GM23338 (cell line): ENCODE results near the gene RCAN1. TPM values are rescaled to one million over a fixed set of nuclear protein-coding genes. Genes with fewer than 3 reads are reported as not detected.

ENCODE experiments used
- ATAC-seq: fragments of 200-7000 bp; cut with Tn5 transposase; 3 replicates; pipeline ENCODE4 v1.9.1; 2020
- DNase-seq: peaks from one replicate; pipeline ENCODE4 v3.0.0-alpha.2; 2015; ENCODE audit warnings: low spot score
- H2AFZ ChIP-seq: fragments of 200-600 bp; sonication (generic); 2 replicates; pipeline ENCODE4 v1.8.0; 2016; ENCODE audit warnings: antibody characterized with exemption, mild to moderate bottlenecking, moderate library complexity
- H3F3A ChIP-seq: fragments of 200-600 bp; sonication (generic); replicated peaks from 2 replicates; pipeline ENCODE4 v1.8.0; 2017; ENCODE audit warnings: antibody characterized with exemption, mixed run types, low read depth
- H3K27ac ChIP-seq: fragments of 200-600 bp; sonication (generic); 2 replicates; pipeline ENCODE4 v1.6.1; 2016; ENCODE audit warnings: low read depth
- H3K27me3 ChIP-seq: fragments of 200-600 bp; sonication (generic); 2 replicates; pipeline ENCODE4 v1.8.0; 2016; ENCODE audit warnings: mild to moderate bottlenecking, mixed run types, moderate library complexity; ENCODE audit not compliant: insufficient read depth
- H3K36me3 ChIP-seq: fragments of 200-600 bp; sonication (generic); 2 replicates; pipeline ENCODE4 v1.8.0; 2016; ENCODE audit warnings: mild to moderate bottlenecking; ENCODE audit not compliant: insufficient read depth
- H3K4me1 ChIP-seq: fragments of 200-600 bp; sonication (generic); 2 replicates; pipeline ENCODE4 v1.8.0; 2016; ENCODE audit warnings: mild to moderate bottlenecking, moderate library complexity; ENCODE audit not compliant: insufficient read depth
- H3K4me2 ChIP-seq: fragments of 200-600 bp; sonication (generic); 2 replicates; pipeline ENCODE4 v1.7.1; 2017; ENCODE audit warnings: mixed run types
- H3K4me3 ChIP-seq: fragments of 200-600 bp; sonication (generic); 2 replicates; pipeline ENCODE4 v1.6.1; 2016; ENCODE audit warnings: mixed run types
- H3K79me2 ChIP-seq: fragments of 200-600 bp; sonication (generic); replicated peaks from 2 replicates; pipeline ENCODE4 v1.8.0; 2017; ENCODE audit warnings: mild to moderate bottlenecking; ENCODE audit not compliant: insufficient read depth
- H3K9me2 ChIP-seq: fragments of 200-600 bp; sonication (generic); 2 replicates; pipeline ENCODE4 v1.8.0; 2017; ENCODE audit not compliant: insufficient read depth
- H4K20me1 ChIP-seq: fragments of 200-600 bp; sonication (generic); replicated peaks from 2 replicates; pipeline ENCODE4 v1.8.0; 2017; ENCODE audit warnings: mild to moderate bottlenecking; ENCODE audit not compliant: insufficient read depth
- H3K27ac Mint-ChIP-seq: 2 replicates; pipeline ENCODE4 v1.8.0; 2020; ENCODE audit warnings: inconsistent platforms, mild to moderate bottlenecking, moderate library complexity, mixed read lengths
- H3K27me3 Mint-ChIP-seq: 3 replicates; pipeline ENCODE4 v1.8.0; 2022; ENCODE audit warnings: low read depth, mild to moderate bottlenecking, moderate library complexity, mixed read lengths, inconsistent platforms; ENCODE audit not compliant: insufficient read depth, poor library complexity
- H3K36me3 Mint-ChIP-seq: 3 replicates; pipeline ENCODE4 v1.8.0; 2021; ENCODE audit warnings: low read depth, mild to moderate bottlenecking, inconsistent platforms, moderate library complexity, mixed read lengths
- H3K4me1 Mint-ChIP-seq: 3 replicates; pipeline ENCODE4 v1.8.0; 2020; ENCODE audit warnings: mild to moderate bottlenecking, inconsistent platforms, mixed read lengths
- H3K4me3 Mint-ChIP-seq: 3 replicates; pipeline ENCODE4 v1.8.0; 2021; ENCODE audit warnings: moderate library complexity, mild to moderate bottlenecking, inconsistent platforms, mixed read lengths
- H3K9me3 Mint-ChIP-seq: 3 replicates; pipeline ENCODE4 v1.8.0; 2020; ENCODE audit warnings: moderate library complexity, mild to moderate bottlenecking, inconsistent platforms, mixed read lengths
- CREB1 ChIP-seq: fragments of 250-450 bp; sonication (Bioruptor Pico); IDR thresholded peaks from 2 replicates; pipeline ENCODE4 v1.5.0; 2020; ENCODE audit warnings: low read depth, mild to moderate bottlenecking, moderate library complexity
- EZH2 ChIP-seq: fragments of 200-600 bp; sonication (generic); IDR thresholded peaks from one replicate; pipeline ENCODE4 v1.8.0; 2017; ENCODE audit warnings: antibody characterized with exemption, mild to moderate bottlenecking, low read depth; ENCODE audit not compliant: unreplicated experiment
- JUNB ChIP-seq: IDR thresholded peaks from one replicate; pipeline ENCODE4 v1.6.1; 2016; ENCODE audit warnings: antibody characterized with exemption; ENCODE audit not compliant: unreplicated experiment
- ZNF114 ChIP-seq: fragments of 250-450 bp; sonication (Bioruptor Pico); IDR thresholded peaks from 2 replicates; pipeline ENCODE4 v1.5.0; 2020; ENCODE audit warnings: mild to moderate bottlenecking, moderate library complexity
- ZNF331 ChIP-seq: fragments of 250-450 bp; sonication (Bioruptor Pico); IDR thresholded peaks from 2 replicates; pipeline ENCODE4 v1.5.0; 2020; ENCODE audit warnings: low read depth, mild to moderate bottlenecking, moderate library complexity
- polyA plus RNA-seq: library from polyadenylated mRNA; unstranded; fragments of >200 nt; fragmentation: Nextera tagmentation; extraction: Ambion mirVana; gene quantifications from 2 replicates; pipeline ENCODE4 v1.2.1, GENCODE V29; 2016
- total RNA-seq: library from RNA; depleted of rRNA; stranded (reverse); fragments of >200 nt; shearing (Covaris generic); gene quantifications from 2 replicates; pipeline ENCODE4 v1.2.3, GENCODE V29; 2014
- TF ChIP-seq, protein P1 (sequence below), 2 experiments: fragments of 200-600 bp in 1 of 2; sonication (generic) in 1 of 2; conservative IDR thresholded peaks; 2 replicates each; pipeline versions ENCODE4 v1.5.1 to v1.6.1; 2016 to 2017; ENCODE audit warnings: antibody characterized with exemption in 2 of 2, low read depth in 2 of 2, mild to moderate bottlenecking in 2 of 2, moderate library complexity in 1 of 2
- TF ChIP-seq, protein P2 (sequence below): IDR thresholded peaks from one replicate; pipeline ENCODE4 v1.6.1; 2018; ENCODE audit warnings: antibody characterized with exemption; ENCODE audit not compliant: unreplicated experiment
- TF ChIP-seq, protein P3 (sequence below): IDR thresholded peaks from 2 replicates; pipeline ENCODE4 v1.6.1; 2016; ENCODE audit warnings: antibody characterized with exemption

The RCAN1 gene
- total and polyA plus RNA-seq, 2 experiments from 2014 or later: 3.7 to 5.2 TPM

DNA sequence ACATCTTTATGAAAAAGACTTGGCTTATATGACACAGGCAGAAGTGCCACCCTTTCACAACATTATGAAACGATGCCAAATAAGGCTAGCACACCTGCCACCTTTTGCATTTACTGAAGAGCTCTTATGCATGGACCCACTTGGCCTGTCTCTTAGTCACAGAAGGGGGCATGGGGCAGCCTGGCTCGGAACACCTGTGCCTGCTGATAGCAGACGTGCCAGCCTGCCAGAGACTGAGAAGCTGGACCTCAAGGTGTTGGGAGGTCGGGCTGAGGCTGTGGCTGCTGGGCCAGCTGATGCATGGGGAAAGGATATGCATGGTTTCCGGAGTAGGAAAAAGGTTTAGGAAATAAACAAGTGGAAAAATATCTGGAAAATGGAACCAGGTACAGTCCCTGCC, 21.5 kb downstream of the RCAN1 start:
- no peak for TF ChIP-seq ZNF331 (CRISPR knock-in tag)
- TF ChIP-seq, protein P1, sequence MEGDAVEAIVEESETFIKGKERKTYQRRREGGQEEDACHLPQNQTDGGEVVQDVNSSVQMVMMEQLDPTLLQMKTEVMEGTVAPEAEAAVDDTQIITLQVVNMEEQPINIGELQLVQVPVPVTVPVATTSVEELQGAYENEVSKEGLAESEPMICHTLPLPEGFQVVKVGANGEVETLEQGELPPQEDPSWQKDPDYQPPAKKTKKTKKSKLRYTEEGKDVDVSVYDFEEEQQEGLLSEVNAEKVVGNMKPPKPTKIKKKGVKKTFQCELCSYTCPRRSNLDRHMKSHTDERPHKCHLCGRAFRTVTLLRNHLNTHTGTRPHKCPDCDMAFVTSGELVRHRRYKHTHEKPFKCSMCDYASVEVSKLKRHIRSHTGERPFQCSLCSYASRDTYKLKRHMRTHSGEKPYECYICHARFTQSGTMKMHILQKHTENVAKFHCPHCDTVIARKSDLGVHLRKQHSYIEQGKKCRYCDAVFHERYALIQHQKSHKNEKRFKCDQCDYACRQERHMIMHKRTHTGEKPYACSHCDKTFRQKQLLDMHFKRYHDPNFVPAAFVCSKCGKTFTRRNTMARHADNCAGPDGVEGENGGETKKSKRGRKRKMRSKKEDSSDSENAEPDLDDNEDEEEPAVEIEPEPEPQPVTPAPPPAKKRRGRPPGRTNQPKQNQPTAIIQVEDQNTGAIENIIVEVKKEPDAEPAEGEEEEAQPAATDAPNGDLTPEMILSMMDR (conservative IDR thresholded peaks at IDR 0.05; ENCODE audit: low read depth in 2 of 2): no peak
- no peak for DNase-seq
- ATAC-seq: no peak
- Mint-ChIP-seq H3K27ac (no peak overlapping the region), H3K9me3 (no peaks in the 10 kb centered on the region), H3K4me1 (peaks cover 8% of the 10 kb centered on the region; the same call in 1 of the 3 replicates), H3K36me3 (no peaks in the 10 kb centered on the region), H3K4me3 (no peak overlapping the region), H3K27me3 (peaks cover 2% of the 10 kb centered on the region)
- no peaks in the 10 kb centered on the region for H3F3A ChIP-seq
- peaks cover 3% of the 10 kb centered on the region; the same call in 1 of the 2 replicates for H3K4me1 ChIP-seq
- H4K20me1 ChIP-seq: no peaks in the 10 kb centered on the region
- peaks cover 2% of the 10 kb centered on the region; the same call in 1 of the 2 replicates for H3K9me2 ChIP-seq
- H2AFZ ChIP-seq: no peak overlapping the region
- H3K27me3 ChIP-seq: no peaks in the 10 kb centered on the region
- no peak overlapping the region for H3K4me3 ChIP-seq
- H3K79me2 ChIP-seq: no peaks in the 10 kb centered on the region
- no peak overlapping the region for H3K27ac ChIP-seq
- no peak overlapping the region for H3K4me2 ChIP-seq
- H3K36me3 ChIP-seq: no peaks in the 10 kb centered on the region

DNA sequence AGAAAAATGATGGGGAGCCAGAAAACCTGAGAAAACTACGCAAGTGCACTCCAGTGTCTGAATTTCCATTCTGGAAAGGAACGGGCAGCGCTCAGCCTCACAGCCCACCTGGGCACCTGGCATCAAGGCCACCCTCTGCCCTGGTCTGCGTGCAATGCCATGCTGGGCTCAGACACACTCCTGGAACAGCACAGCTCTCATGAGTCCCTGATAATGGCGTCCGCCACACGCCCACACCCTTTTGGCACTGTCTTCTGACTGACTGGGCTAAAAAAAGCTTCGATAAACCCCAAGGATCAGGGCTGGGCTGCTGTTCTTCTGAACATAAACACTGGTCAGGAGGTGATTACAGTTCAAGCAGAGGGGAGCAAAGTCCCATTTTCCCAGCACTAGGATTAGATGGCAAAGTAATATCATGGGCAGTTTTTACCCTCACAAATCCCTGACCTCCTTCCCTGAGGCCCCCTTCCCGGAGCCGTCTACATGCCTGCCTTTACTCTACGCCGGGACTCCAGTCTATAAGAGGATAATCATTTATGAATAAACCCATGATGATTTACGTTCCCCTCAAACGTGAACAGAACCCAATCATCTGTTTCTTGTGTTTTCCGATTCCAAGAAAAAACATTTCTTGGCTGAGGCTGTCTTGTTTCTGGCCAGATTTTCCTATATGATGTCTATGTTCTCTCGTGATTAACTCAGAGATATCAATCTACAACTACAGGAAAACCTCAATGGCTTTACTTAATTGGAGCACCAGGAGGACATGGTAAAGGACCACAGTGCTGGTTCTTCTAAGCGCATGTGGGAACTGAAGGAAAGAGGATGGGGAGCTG, 22.6 kb downstream of the RCAN1 start:
- Histone ChIP-seq H3K4me3 (no peak overlapping the region), H3K36me3 (no peaks in the 10 kb centered on the region), H3F3A (no peaks in the 10 kb centered on the region), H3K9me2 (peaks cover 3% of the 10 kb centered on the region; the same call in 1 of the 2 replicates), H3K27ac (no peak overlapping the region), H3K79me2 (no peaks in the 10 kb centered on the region), H3K4me1 (peaks cover 3% of the 10 kb centered on the region; the same call in 1 of the 2 replicates), H3K4me2 (no peak overlapping the region), H3K27me3 (no peaks in the 10 kb centered on the region), H4K20me1 (no peaks in the 10 kb centered on the region), H2AFZ (no peak overlapping the region)
- H3K9me3 Mint-ChIP-seq: no peaks in the 10 kb centered on the region
- peaks cover 8% of the 10 kb centered on the region; the same call in 1 of the 3 replicates for H3K4me1 Mint-ChIP-seq
- DNase-seq: no peak
- no peak for ATAC-seq
- no peaks in the 10 kb centered on the region for H3K36me3 Mint-ChIP-seq
- TF ChIP-seq, protein P2, sequence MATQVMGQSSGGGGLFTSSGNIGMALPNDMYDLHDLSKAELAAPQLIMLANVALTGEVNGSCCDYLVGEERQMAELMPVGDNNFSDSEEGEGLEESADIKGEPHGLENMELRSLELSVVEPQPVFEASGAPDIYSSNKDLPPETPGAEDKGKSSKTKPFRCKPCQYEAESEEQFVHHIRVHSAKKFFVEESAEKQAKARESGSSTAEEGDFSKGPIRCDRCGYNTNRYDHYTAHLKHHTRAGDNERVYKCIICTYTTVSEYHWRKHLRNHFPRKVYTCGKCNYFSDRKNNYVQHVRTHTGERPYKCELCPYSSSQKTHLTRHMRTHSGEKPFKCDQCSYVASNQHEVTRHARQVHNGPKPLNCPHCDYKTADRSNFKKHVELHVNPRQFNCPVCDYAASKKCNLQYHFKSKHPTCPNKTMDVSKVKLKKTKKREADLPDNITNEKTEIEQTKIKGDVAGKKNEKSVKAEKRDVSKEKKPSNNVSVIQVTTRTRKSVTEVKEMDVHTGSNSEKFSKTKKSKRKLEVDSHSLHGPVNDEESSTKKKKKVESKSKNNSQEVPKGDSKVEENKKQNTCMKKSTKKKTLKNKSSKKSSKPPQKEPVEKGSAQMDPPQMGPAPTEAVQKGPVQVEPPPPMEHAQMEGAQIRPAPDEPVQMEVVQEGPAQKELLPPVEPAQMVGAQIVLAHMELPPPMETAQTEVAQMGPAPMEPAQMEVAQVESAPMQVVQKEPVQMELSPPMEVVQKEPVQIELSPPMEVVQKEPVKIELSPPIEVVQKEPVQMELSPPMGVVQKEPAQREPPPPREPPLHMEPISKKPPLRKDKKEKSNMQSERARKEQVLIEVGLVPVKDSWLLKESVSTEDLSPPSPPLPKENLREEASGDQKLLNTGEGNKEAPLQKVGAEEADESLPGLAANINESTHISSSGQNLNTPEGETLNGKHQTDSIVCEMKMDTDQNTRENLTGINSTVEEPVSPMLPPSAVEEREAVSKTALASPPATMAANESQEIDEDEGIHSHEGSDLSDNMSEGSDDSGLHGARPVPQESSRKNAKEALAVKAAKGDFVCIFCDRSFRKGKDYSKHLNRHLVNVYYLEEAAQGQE: no peak
- TF ChIP-seq, protein P1 (conservative IDR thresholded peaks at IDR 0.05; ENCODE audit: low read depth in 2 of 2): no peak
- TF ChIP-seq ZNF114 (no peak), EZH2 (no peak), JUNB (no peak), CREB1 (CRISPR knock-in tag) (no peak), ZNF331 (CRISPR knock-in tag) (no peak)
- TF ChIP-seq, protein P3, sequence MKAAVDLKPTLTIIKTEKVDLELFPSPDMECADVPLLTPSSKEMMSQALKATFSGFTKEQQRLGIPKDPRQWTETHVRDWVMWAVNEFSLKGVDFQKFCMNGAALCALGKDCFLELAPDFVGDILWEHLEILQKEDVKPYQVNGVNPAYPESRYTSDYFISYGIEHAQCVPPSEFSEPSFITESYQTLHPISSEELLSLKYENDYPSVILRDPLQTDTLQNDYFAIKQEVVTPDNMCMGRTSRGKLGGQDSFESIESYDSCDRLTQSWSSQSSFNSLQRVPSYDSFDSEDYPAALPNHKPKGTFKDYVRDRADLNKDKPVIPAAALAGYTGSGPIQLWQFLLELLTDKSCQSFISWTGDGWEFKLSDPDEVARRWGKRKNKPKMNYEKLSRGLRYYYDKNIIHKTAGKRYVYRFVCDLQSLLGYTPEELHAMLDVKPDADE: no peak
- no peak overlapping the region for H3K4me3 Mint-ChIP-seq
- no peak overlapping the region for H3K27ac Mint-ChIP-seq
- H3K27me3 Mint-ChIP-seq: peaks cover 2% of the 10 kb centered on the region
